ENCODE measurements around the gene ATP2B3. TPM values are rescaled to one million over a fixed set of nuclear protein-coding genes. Genes with fewer than 3 reads are reported as not detected.

Gene ATP2B3
- total and polyA plus RNA-seq, 9 of the 15 experiments (the other 6 are each of a cell fraction or from before 2014, with no cell fraction given), result 0.04 TPM; not detected in 8

- WGBS (ENCODE audit: insufficient coverage, low coverage, missing lambda C conversion rate), result 4% methylated on average over 17 of the region's 19 CpGs
- H3K36me3 ChIP-seq (ENCODE audit: control insufficient read depth, insufficient read depth, low read length), result no peaks in the 10 kb centered on the region
- H3K4me2 ChIP-seq (ENCODE audit: insufficient read depth, low read length), result no peak overlapping the region
- H3K4me1 ChIP-seq (replicated peaks in 1 of 2; ENCODE audit: control insufficient read depth in 2 of 2, insufficient read depth in 2 of 2, low read length in 2 of 2), result peaks cover 0 to 14% of the 10 kb centered on the region in 2 experiments; a peak in 2 of 5 replicates
- no peaks in the 10 kb centered on the region for H3K9me1 ChIP-seq (ENCODE audit: control insufficient read depth, insufficient read depth, low read length)
- H3K9ac ChIP-seq (ENCODE audit: insufficient read depth in 1 of 2, low read depth in 2 of 2, low read length in 2 of 2), result no peak overlapping the region
- H4K20me1 ChIP-seq (replicated peaks; ENCODE audit: control insufficient read depth, insufficient read depth, low read length), result no peaks in the 10 kb centered on the region
- H2AFZ ChIP-seq (ENCODE audit: low read depth, low read length), result no peak overlapping the region
- no peak for TF ChIP-seq HSF4 (CRISPR knock-in tag; IDR thresholded peaks at IDR 0.05; ENCODE audit: borderline replicate concordance)
- TF ChIP-seq RREB1 (CRISPR knock-in tag; IDR thresholded peaks at IDR 0.05), result no peak
- TF ChIP-seq TCF7L2 (IDR thresholded peaks at IDR 0.05; ENCODE audit: low read depth, low read length), result no peak
- TF ChIP-seq DIDO1 (tag; IDR thresholded peaks at IDR 0.05; ENCODE audit: low read depth), result no peak
- no peak overlapping the region for H3K27ac ChIP-seq (ENCODE audit: extremely low read depth, low read depth, low read length)
- no TSS peak for BruUV-seq (replicated peaks)
- no peak for ATAC-seq
- H3K27me3 ChIP-seq (ENCODE audit: control insufficient read depth in 2 of 2, insufficient read depth in 2 of 2, low read length in 2 of 2), result peaks cover 11 to 85% of the 10 kb centered on the region in 2 experiments; a peak in 4 of 5 replicates
- no peak overlapping the region for H3K4me3 ChIP-seq
- FAIRE-seq, result no peak
- no peak for DNase-seq (ENCODE audit: extremely low read depth in 1 of 4, low spot score in 3 of 4)
- in situ Hi-C loops (cut with MboI), result no loop called here
- CTCF ChIA-PET (ENCODE audit: low intra/inter-chr PET ratio), result no interaction called here
- H3K9me3 ChIP-seq (replicated peaks; ENCODE audit: control insufficient read depth, insufficient read depth, low read depth, low read length), result no peaks in the 10 kb centered on the region
- intact Hi-C loops (cut with micrococcal nuclease), result no loop called here
- POLR2A ChIA-PET, result interaction anchor here (0.5 to 0.9 kb wide), 3 partner anchors 16 to 91 kb away, joined by 3 read pairs; no protein-coding TSS in a partner anchor
- no peaks in the 10 kb centered on the region for H3K79me2 ChIP-seq (ENCODE audit: control insufficient read depth, insufficient read depth, low read length)
Observed at GRCh38 chrX:153631907-153632594, 114.6 kb downstream of the ATP2B3 start.

Other genes with a start within 250 kb of the ATP2B3 start
Only the 7 nearest of the 14 such genes appear.
- gene PNMA6E, start 116.3 kb upstream of the ATP2B3 start, total RNA-seq (2014; rRNA removed), result not detected in 2 replicates
- not detected in 2 replicates for gene PNMA6E, start 116.3 kb upstream of the ATP2B3 start, total RNA-seq (2014; rRNA removed; fragmentation: Illumina TruSeq; extraction: Trizol)
- not detected in 2 replicates for gene PNMA6E, start 116.3 kb upstream of the ATP2B3 start, total RNA-seq (2015; rRNA removed; fragmentation: Illumina TruSeq; extraction: Trizol)
- not detected in 2 replicates for gene PNMA6E, start 116.3 kb upstream of the ATP2B3 start, total RNA-seq (2021)
- gene PNMA6E, start 116.3 kb upstream of the ATP2B3 start, polyA plus RNA-seq (2011; rRNA removed), result not detected in 2 replicates
- not detected in 2 replicates for gene PNMA6E, start 116.3 kb upstream of the ATP2B3 start, polyA plus RNA-seq (2014; fragmentation: Illumina TruSeq; extraction: Trizol)
- gene PNMA6E, start 116.3 kb upstream of the ATP2B3 start, polyA plus RNA-seq (2014; fragmentation: Nextera tagmentation; extraction: Ambion mirVana), result not detected
- gene PNMA6E, start 116.3 kb upstream of the ATP2B3 start, polyA plus RNA-seq (2014; rRNA removed), result 0.03 TPM in 1 of 2 replicates, not detected in the other
- 2.0 and 2.9 TPM in 2 replicates for gene ZFP92, start 106.2 kb upstream of the ATP2B3 start, total RNA-seq (2014; rRNA removed)
- 1.5 and 1.8 TPM in 2 replicates for gene ZFP92, start 106.2 kb upstream of the ATP2B3 start, total RNA-seq (2014; rRNA removed; fragmentation: Illumina TruSeq; extraction: Trizol)
- 2.6 and 2.7 TPM in 2 replicates for gene ZFP92, start 106.2 kb upstream of the ATP2B3 start, total RNA-seq (2015; rRNA removed; fragmentation: Illumina TruSeq; extraction: Trizol)
- 3.3 and 3.5 TPM in 2 replicates for gene ZFP92, start 106.2 kb upstream of the ATP2B3 start, total RNA-seq (2021)
- 0.98 and 1.2 TPM in 2 replicates for gene ZFP92, start 106.2 kb upstream of the ATP2B3 start, polyA plus RNA-seq (2011; rRNA removed)
- 2.1 and 2.4 TPM in 2 replicates for gene ZFP92, start 106.2 kb upstream of the ATP2B3 start, polyA plus RNA-seq (2014; fragmentation: Illumina TruSeq; extraction: Trizol)
- under 1 TPM; 0.32 to 0.34 TPM for gene ZFP92, start 106.2 kb upstream of the ATP2B3 start, polyA plus RNA-seq (2014; fragmentation: Nextera tagmentation; extraction: Ambion mirVana)
- gene ZFP92, start 106.2 kb upstream of the ATP2B3 start, polyA plus RNA-seq (2014; rRNA removed), result 1.3 and 1.9 TPM in 2 replicates
- gene TREX2, start 71.6 kb upstream of the ATP2B3 start, total RNA-seq (2014; rRNA removed), result 1.5 and 3.0 TPM in 2 replicates
- gene TREX2, start 71.6 kb upstream of the ATP2B3 start, total RNA-seq (2014; rRNA removed; fragmentation: Illumina TruSeq; extraction: Trizol), result 0.11 and 0.13 TPM in 2 replicates
- 0.33 and 0.49 TPM in 2 replicates for gene TREX2, start 71.6 kb upstream of the ATP2B3 start, total RNA-seq (2015; rRNA removed; fragmentation: Illumina TruSeq; extraction: Trizol)
- gene TREX2, start 71.6 kb upstream of the ATP2B3 start, total RNA-seq (2021), result 0.51 and 0.82 TPM in 2 replicates
- 0.07 and 0.22 TPM in 2 replicates for gene TREX2, start 71.6 kb upstream of the ATP2B3 start, polyA plus RNA-seq (2011; rRNA removed)
- 0.10 and 0.21 TPM in 2 replicates for gene TREX2, start 71.6 kb upstream of the ATP2B3 start, polyA plus RNA-seq (2014; fragmentation: Illumina TruSeq; extraction: Trizol)
- gene TREX2, start 71.6 kb upstream of the ATP2B3 start, polyA plus RNA-seq (2014; fragmentation: Nextera tagmentation; extraction: Ambion mirVana), result not detected
- gene TREX2, start 71.6 kb upstream of the ATP2B3 start, polyA plus RNA-seq (2014; rRNA removed), result 0.70 and 0.82 TPM in 2 replicates
- 64.7 and 64.8 TPM in 2 replicates for gene HAUS7, start 47.1 kb upstream of the ATP2B3 start, total RNA-seq (2014; rRNA removed)
- 38.5 and 48.6 TPM in 2 replicates for gene HAUS7, start 47.1 kb upstream of the ATP2B3 start, total RNA-seq (2014; rRNA removed; fragmentation: Illumina TruSeq; extraction: Trizol)
- gene HAUS7, start 47.1 kb upstream of the ATP2B3 start, total RNA-seq (2015; rRNA removed; fragmentation: Illumina TruSeq; extraction: Trizol), result 48.8 and 51.0 TPM in 2 replicates
- 94.0 and 94.9 TPM in 2 replicates for gene HAUS7, start 47.1 kb upstream of the ATP2B3 start, total RNA-seq (2021)
- gene HAUS7, start 47.1 kb upstream of the ATP2B3 start, polyA plus RNA-seq (2011; rRNA removed), result 38.0 and 44.3 TPM in 2 replicates
- 49.7 and 56.9 TPM in 2 replicates for gene HAUS7, start 47.1 kb upstream of the ATP2B3 start, polyA plus RNA-seq (2014; fragmentation: Illumina TruSeq; extraction: Trizol)
- gene HAUS7, start 47.1 kb upstream of the ATP2B3 start, polyA plus RNA-seq (2014; fragmentation: Nextera tagmentation; extraction: Ambion mirVana), result 10 to 100 TPM in 1 of 2 experiments, 1 to 10 TPM in 1; 10.0 to 26.1 TPM
- gene HAUS7, start 47.1 kb upstream of the ATP2B3 start, polyA plus RNA-seq (2014; rRNA removed), result 70.4 and 75.6 TPM in 2 replicates
- gene BGN, start 22.7 kb upstream of the ATP2B3 start, total RNA-seq (2014; rRNA removed), result not detected in 2 replicates
- not detected in 2 replicates for gene BGN, start 22.7 kb upstream of the ATP2B3 start, total RNA-seq (2014; rRNA removed; fragmentation: Illumina TruSeq; extraction: Trizol)
- not detected in 2 replicates for gene BGN, start 22.7 kb upstream of the ATP2B3 start, total RNA-seq (2015; rRNA removed; fragmentation: Illumina TruSeq; extraction: Trizol)
- 0.11 TPM in 2 replicates for gene BGN, start 22.7 kb upstream of the ATP2B3 start, total RNA-seq (2021)
- not detected in 2 replicates for gene BGN, start 22.7 kb upstream of the ATP2B3 start, polyA plus RNA-seq (2011; rRNA removed)
- gene BGN, start 22.7 kb upstream of the ATP2B3 start, polyA plus RNA-seq (2014; fragmentation: Illumina TruSeq; extraction: Trizol), result not detected in 2 replicates
- gene BGN, start 22.7 kb upstream of the ATP2B3 start, polyA plus RNA-seq (2014; fragmentation: Nextera tagmentation; extraction: Ambion mirVana), result not detected
- gene BGN, start 22.7 kb upstream of the ATP2B3 start, polyA plus RNA-seq (2014; rRNA removed), result not detected in 2 replicates
- 53.8 and 59.5 TPM in 2 replicates for gene CCNQ, start 81.5 kb downstream of the ATP2B3 start, total RNA-seq (2014; rRNA removed)
- 11.6 and 12.8 TPM in 2 replicates for gene CCNQ, start 81.5 kb downstream of the ATP2B3 start, total RNA-seq (2014; rRNA removed; fragmentation: Illumina TruSeq; extraction: Trizol)
- 27.0 and 30.0 TPM in 2 replicates for gene CCNQ, start 81.5 kb downstream of the ATP2B3 start, total RNA-seq (2015; rRNA removed; fragmentation: Illumina TruSeq; extraction: Trizol)
- gene CCNQ, start 81.5 kb downstream of the ATP2B3 start, total RNA-seq (2021), result 25.3 and 28.5 TPM in 2 replicates
- gene CCNQ, start 81.5 kb downstream of the ATP2B3 start, polyA plus RNA-seq (2011; rRNA removed), result 25.3 and 32.9 TPM in 2 replicates
- 18.0 and 18.2 TPM in 2 replicates for gene CCNQ, start 81.5 kb downstream of the ATP2B3 start, polyA plus RNA-seq (2014; fragmentation: Illumina TruSeq; extraction: Trizol)
- 1 to 10 TPM in 1 of 2 experiments, under 1 TPM in 1; 0.92 to 1.6 TPM for gene CCNQ, start 81.5 kb downstream of the ATP2B3 start, polyA plus RNA-seq (2014; fragmentation: Nextera tagmentation; extraction: Ambion mirVana)
- 35.9 and 47.3 TPM in 2 replicates for gene CCNQ, start 81.5 kb downstream of the ATP2B3 start, polyA plus RNA-seq (2014; rRNA removed)
- 10.6 and 17.8 TPM in 2 replicates for gene DUSP9, start 129.6 kb downstream of the ATP2B3 start, total RNA-seq (2014; rRNA removed)
- gene DUSP9, start 129.6 kb downstream of the ATP2B3 start, total RNA-seq (2014; rRNA removed; fragmentation: Illumina TruSeq; extraction: Trizol), result 2.5 and 3.2 TPM in 2 replicates
- gene DUSP9, start 129.6 kb downstream of the ATP2B3 start, total RNA-seq (2015; rRNA removed; fragmentation: Illumina TruSeq; extraction: Trizol), result 4.6 and 5.2 TPM in 2 replicates
- 13.0 and 14.1 TPM in 2 replicates for gene DUSP9, start 129.6 kb downstream of the ATP2B3 start, total RNA-seq (2021)
- 8.8 and 20.5 TPM in 2 replicates for gene DUSP9, start 129.6 kb downstream of the ATP2B3 start, polyA plus RNA-seq (2011; rRNA removed)
- 5.5 and 7.1 TPM in 2 replicates for gene DUSP9, start 129.6 kb downstream of the ATP2B3 start, polyA plus RNA-seq (2014; fragmentation: Illumina TruSeq; extraction: Trizol)
- under 1 TPM; 0.11 to 0.31 TPM for gene DUSP9, start 129.6 kb downstream of the ATP2B3 start, polyA plus RNA-seq (2014; fragmentation: Nextera tagmentation; extraction: Ambion mirVana)
- 8.4 and 9.2 TPM in 2 replicates for gene DUSP9, start 129.6 kb downstream of the ATP2B3 start, polyA plus RNA-seq (2014; rRNA removed)

Data from K562 (cell line).